Vagina (tissue), 2 donors: Measurements from ENCODE around the gene ANO6. TPM values are rescaled to one million over a fixed set of nuclear protein-coding genes. Genes with fewer than 3 reads are reported as not detected.

ENCODE experiments used
- DNase-seq, 2 donors: peaks; one replicate each; pipeline ENCODE4 v3.0.0-alpha.2; 2017; ENCODE audit errors: extremely low spot score in 2 of 2
- H3K27ac ChIP-seq: fragments of 200-600 bp; sonication (generic); one replicate; pipeline ENCODE4 v1.5.1; 2019
- H3K27me3 ChIP-seq: fragments of 200-600 bp; sonication (generic); one replicate; pipeline ENCODE4 v1.5.1; 2019
- H3K36me3 ChIP-seq, 2 donors: fragments of 200-600 bp; sonication (generic); one replicate each; pipeline ENCODE4 v1.5.1; 2017 to 2019
- H3K4me1 ChIP-seq: fragments of 200-600 bp; sonication (generic); one replicate; pipeline ENCODE4 v1.5.1; 2019
- H3K4me3 ChIP-seq, 2 donors: fragments of 200-600 bp; sonication (generic); 1 replicate in 1 of 2; 2 replicates in 1 of 2; pipeline ENCODE4 v1.5.1; 2016 to 2019
- H3K9me3 ChIP-seq: fragments of 200-600 bp; sonication (generic); one replicate; pipeline ENCODE4 v1.5.1; 2019
- CTCF ChIP-seq, 3 experiments: fragments of 450-650 bp in 2 of 3; fragments of 200-600 bp in 1 of 3; sonication (generic) in 1 of 3; IDR thresholded peaks; one replicate each; pipeline ENCODE4 v1.5.1; 2017 to 2019; ENCODE audit warnings: antibody characterized with exemption in 3 of 3, mild to moderate bottlenecking in 2 of 3, moderate library complexity in 2 of 3
- POLR2A ChIP-seq, 2 donors: fragments of 450-650 bp; IDR thresholded peaks; one replicate each; pipeline ENCODE4 v1.6.1; 2017; ENCODE audit warnings: antibody characterized with exemption in 2 of 2, mild to moderate bottlenecking in 2 of 2, moderate library complexity in 2 of 2
- POLR2AphosphoS5 ChIP-seq, 2 donors: sonication (generic); formaldehyde crosslinking; IDR thresholded peaks; one replicate each; pipeline ENCODE4 v1.9.0; 2017; ENCODE audit warnings: antibody characterized with exemption in 2 of 2, mild to moderate bottlenecking in 2 of 2, low read depth in 1 of 2; ENCODE audit not compliant: insufficient read depth in 1 of 2
- intact Hi-C: fragments of 100-400 bp; cut with DNase I; formaldehyde crosslinking; loops from one replicate; pipeline ENCODE4 v1.15.1; 2023
- total RNA-seq: library from RNA; depleted of rRNA; stranded (reverse); fragments of >200 nt; gene quantifications from one replicate; pipeline ENCODE4 v1.2.3, GENCODE V29; 2016

ANO6 gene
- total RNA-seq, 1 donor from 2014 or later: 48.4 TPM

GRCh38 chr12:45425426-45425825, 209.5 kb downstream of the ANO6 start:
- Histone ChIP-seq H3K4me3 (no peak overlapping the region), H3K27me3 (no peaks in the 10 kb centered on the region), H3K27ac (no peak overlapping the region), H3K36me3 (peaks cover 0 to 57% of the 10 kb centered on the region in 2 donors), H3K9me3 (no peaks in the 10 kb centered on the region), H3K4me1 (no peaks in the 10 kb centered on the region)
- no peak for DNase-seq
- intact Hi-C loops: no loop called here
- no peak for TF ChIP-seq POLR2A (IDR thresholded peaks at IDR 0.05)
- no peak for TF ChIP-seq POLR2AphosphoS5 (IDR thresholded peaks at IDR 0.05; ENCODE audit: insufficient read depth in 1 of 2, low read depth in 1 of 2)
- no peak for TF ChIP-seq CTCF (IDR thresholded peaks at IDR 0.05)

- Histone ChIP-seq H3K36me3 (peaks cover 0 to 52% of the 10 kb centered on the region in 2 donors), H3K4me1 (no peaks in the 10 kb centered on the region), H3K27ac (no peak overlapping the region), H3K4me3 (no peak overlapping the region), H3K27me3 (no peaks in the 10 kb centered on the region), H3K9me3 (no peaks in the 10 kb centered on the region)
- intact Hi-C loops: no loop called here
- no peak for DNase-seq
- TF ChIP-seq POLR2A (IDR thresholded peaks at IDR 0.05) (no peak), CTCF (IDR thresholded peaks at IDR 0.05) (no peak), POLR2AphosphoS5 (IDR thresholded peaks at IDR 0.05; ENCODE audit: insufficient read depth in 1 of 2, low read depth in 1 of 2) (no peak)
These were observed 210.4 kb downstream of the ANO6 start for GRCh38 chr12:45426294-45426693.

GRCh38 chr12:45427042-45427441, 211.1 kb downstream of the ANO6 start:
- DNase-seq: no peak
- no peak overlapping the region for H3K4me3 ChIP-seq
- no peaks in the 10 kb centered on the region for H3K9me3 ChIP-seq
- peaks cover 0 to 46% of the 10 kb centered on the region in 2 donors for H3K36me3 ChIP-seq
- H3K4me1 ChIP-seq: no peaks in the 10 kb centered on the region
- no peak overlapping the region for H3K27ac ChIP-seq
- H3K27me3 ChIP-seq: no peaks in the 10 kb centered on the region
- TF ChIP-seq POLR2A (IDR thresholded peaks at IDR 0.05) (no peak), POLR2AphosphoS5 (IDR thresholded peaks at IDR 0.05; ENCODE audit: insufficient read depth in 1 of 2, low read depth in 1 of 2) (no peak), CTCF (IDR thresholded peaks at IDR 0.05) (no peak)
- intact Hi-C loops: no loop called here

GRCh38 chr12:45429831-45430230, 213.9 kb downstream of the ANO6 start:
- Histone ChIP-seq H3K4me1 (no peaks in the 10 kb centered on the region), H3K27me3 (no peaks in the 10 kb centered on the region), H3K27ac (no peak overlapping the region), H3K4me3 (no peak overlapping the region), H3K36me3 (peaks cover 0 to 30% of the 10 kb centered on the region in 2 donors), H3K9me3 (no peaks in the 10 kb centered on the region)
- DNase-seq: no peak
- TF ChIP-seq POLR2A (IDR thresholded peaks at IDR 0.05) (no peak), CTCF (IDR thresholded peaks at IDR 0.05) (no peak), POLR2AphosphoS5 (IDR thresholded peaks at IDR 0.05; ENCODE audit: insufficient read depth in 1 of 2, low read depth in 1 of 2) (no peak)
- intact Hi-C loops: no loop called here

GRCh38 chr12:45431126-45431525, 215.2 kb downstream of the ANO6 start:
- Histone ChIP-seq H3K4me1 (no peaks in the 10 kb centered on the region), H3K27ac (no peak overlapping the region), H3K9me3 (no peaks in the 10 kb centered on the region), H3K4me3 (no peak overlapping the region), H3K36me3 (peaks cover 0 to 25% of the 10 kb centered on the region in 2 donors), H3K27me3 (no peaks in the 10 kb centered on the region)
- intact Hi-C loops: no loop called here
- DNase-seq: no peak
- TF ChIP-seq POLR2AphosphoS5 (IDR thresholded peaks at IDR 0.05; ENCODE audit: insufficient read depth in 1 of 2, low read depth in 1 of 2) (no peak), POLR2A (IDR thresholded peaks at IDR 0.05) (no peak), CTCF (IDR thresholded peaks at IDR 0.05) (no peak)
